SKM-1 treated with dmso at 0.1 percent for 144 hours (cell line): ENCODE results near the gene CAMKK1.
"Not testable (repeated sequence)": the region's sequence is repeated elsewhere in the genome, so short reads cannot be mapped to it uniquely, and the experiment has no call there.

Experiments used
- DNase-seq: peaks from one replicate; lab custom pipeline; 2025; ENCODE audit not compliant: unreplicated experiment; lab: John Stamatoyannopoulos, UW

Gene CAMKK1

DNA sequence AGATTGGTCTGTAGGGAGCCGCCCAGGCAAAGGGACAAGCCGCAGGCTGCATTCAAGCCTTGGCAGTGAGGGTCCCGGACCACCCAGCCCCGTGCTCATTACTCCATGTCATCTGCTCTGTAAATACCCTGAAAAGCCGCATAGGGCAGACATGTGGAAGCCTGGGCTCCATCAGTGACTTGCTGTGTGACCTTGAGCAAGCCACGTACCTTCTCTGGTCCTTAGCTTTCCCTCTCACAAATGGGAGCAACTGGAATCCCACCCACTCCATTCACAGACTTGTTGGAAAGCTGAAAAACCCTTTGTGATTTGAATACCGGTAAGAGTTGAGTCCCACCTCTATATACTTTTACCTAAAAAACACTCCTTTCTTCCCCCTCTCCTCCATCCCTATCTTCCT lies 11.9 kb downstream of the CAMKK1 start:
- DNase-seq, result no peak

DNA sequence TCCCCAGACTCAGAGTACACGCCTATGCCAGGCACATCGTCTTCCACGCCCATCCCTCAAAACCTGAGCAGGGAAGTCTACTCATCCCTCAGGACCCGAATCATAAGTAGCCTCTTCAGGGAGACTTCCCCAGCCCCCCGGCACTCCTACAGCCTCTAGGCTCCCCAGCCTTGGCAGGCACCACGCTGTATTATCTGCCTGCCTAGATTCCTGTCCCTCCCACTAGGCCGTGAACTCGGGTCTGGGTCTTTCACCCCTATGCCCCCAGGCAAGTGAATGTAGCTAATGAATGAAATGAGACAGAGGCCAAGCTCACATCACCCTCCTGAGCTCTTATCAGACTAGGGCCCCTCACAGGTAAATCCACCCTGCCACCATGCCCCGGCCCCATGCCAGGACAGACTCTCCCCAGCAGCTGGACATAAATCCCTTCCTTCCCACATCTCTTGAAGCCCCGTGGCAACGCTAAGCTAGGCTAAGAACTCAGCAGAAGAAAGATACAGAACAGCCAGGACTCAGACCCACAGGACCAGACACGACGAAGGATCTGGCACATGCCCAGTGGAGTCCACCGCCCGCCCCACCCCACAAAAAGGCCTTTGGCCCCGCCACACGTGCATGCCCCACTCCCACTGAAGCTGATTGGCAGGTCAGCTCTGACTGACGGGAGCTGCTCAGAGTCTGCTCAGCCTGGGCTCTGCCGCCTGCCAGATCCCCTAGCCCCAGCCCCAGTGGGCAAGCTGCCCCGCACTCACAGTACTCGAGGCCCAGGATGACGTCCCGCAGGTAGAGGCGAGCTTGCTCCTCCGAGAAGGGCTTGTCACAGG lies 13.0 kb downstream of the CAMKK1 start:
- DNase-seq, result no peak

DNA sequence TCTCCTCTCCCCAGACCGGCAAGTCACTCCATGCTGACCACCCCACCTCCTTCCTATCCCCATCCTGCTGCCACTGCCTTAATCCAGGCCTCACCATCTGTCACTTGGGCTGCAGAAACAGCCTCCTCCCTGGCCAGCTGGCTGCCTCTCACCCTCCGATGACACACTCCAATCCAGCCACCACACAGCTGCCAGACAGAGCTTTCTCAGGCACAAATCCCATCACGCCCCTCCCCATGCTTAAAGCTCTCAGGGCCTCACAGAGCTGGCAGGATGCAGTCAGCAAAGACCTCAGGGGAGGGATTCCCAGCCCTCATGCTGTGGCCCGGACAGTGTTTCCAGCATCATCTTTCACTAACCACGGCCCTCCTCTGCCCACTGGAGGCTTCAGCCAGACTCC lies 13.7 kb downstream of the CAMKK1 start:
- DNase-seq, result no peak

DNA sequence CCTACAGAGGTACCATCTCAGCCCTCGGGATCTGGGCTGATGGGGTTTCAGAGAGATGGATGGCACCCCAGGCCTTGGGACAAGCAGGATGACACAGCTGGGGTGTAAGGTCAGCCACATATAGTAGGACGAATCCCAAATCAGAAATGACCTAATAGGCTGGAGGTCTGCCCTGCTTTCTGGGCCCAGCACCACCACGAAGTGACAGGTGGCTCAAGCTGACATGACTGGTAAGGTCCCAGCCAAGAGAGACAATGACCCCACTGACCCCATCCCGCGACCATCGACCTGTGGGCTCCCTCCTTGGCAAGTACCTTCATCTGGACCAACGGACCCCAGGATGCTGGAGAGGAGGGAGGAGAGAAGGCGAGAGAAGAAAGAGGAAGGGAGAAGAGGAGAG lies 15.6 kb downstream of the CAMKK1 start:
- no peak for DNase-seq

DNA sequence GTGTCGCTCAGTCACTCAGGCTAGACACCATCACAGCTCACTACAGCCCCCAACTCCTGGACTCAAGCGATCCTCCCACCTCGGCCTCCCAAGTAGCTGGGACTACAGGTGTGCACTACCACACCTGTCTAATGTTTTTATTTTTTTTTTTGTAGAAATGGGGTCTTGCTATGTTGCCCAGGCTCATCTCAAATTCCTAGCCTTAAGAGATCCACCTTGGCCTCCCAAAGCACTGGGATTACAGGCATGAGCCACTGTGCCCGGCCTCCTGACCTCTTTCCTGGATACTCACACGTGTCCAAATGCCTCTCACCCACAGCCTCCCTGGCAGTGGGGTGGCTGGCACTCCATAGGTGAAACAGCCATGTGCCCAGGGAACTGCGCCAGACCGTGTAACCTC lies 17.5 kb downstream of the CAMKK1 start:
- no peak for DNase-seq

DNA sequence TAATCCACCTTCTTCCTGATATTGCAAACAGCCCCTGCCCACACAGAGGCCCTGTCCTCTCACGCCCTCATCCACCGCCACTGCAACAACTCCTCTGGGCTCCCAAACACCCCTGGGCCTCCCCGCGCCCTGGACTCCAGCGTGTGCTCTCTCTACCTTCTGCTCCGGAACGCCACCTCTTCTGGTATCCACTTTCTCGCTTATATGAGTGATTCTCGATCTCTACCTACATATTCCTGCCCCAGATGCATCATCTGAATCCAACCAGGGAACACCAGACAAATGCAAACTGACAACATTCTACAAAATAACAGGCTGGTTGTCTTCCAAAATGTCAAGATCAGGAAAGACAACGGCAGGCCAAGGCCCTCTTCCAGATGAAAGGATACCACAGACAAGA lies 19.0 kb downstream of the CAMKK1 start:
- no peak for DNase-seq

DNA sequence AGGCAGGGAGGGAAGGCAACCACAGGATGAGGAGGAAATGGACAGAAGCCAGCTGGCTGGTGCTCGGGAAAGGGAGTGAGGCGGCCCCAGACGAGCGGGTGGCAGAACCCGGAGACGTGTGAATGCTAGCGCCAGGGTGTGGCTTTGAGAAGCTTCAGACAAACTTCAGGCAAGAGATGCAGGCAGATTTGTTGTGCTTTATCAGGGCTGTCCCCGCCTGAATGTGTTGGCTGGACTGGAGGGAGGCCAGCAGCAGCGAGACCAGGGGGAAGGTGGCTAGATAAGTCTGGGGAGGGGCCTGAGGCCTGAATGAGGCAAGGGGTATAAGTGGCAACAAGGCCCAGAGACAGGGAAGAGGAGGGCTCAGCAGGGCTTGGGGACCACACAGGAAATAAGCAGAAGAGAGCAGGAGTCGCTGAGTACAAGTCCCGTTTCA lies 22.0 kb downstream of the CAMKK1 start:
- no peak for DNase-seq

DNA sequence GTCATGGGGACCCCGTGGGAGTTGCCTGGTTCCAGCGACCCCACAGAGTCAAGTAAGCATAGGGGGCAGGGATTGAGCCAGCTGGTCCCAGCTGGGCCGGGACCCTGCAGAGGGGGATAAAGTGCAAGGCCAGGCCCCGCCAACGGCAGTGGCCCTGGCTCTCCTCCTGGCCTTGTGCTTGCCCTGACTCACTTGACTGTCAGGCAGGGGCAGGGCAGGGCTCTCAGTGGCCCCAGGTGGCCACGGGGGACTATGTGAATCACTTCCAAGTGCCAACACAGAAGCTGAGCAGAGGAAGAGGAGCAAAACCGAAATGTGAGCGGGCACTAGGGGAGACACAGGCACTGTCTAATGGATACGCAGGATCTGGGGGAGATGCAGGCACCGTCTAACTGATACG lies 25.2 kb downstream of the CAMKK1 start:
- no peak for DNase-seq

DNA sequence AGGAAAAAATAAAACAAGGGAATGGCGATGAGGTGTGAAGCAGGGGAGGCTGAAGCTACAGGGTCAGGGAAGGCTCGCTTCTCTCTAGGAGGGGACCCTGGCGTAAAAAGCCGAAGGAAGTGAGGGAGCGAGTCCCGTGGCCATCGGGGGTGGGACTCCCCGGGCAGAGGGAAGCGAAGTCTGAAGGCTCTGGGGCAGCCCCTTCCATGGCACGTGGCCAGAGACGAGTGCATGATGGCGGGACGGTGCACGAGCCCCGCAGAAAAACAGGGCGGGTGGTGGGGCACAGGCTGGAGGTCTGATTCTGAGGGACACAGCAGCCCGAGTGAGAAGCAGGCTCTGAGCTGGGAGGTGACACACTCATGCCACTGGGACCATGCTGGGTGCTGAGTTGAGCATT lies 25.7 kb downstream of the CAMKK1 start:
- no peak for DNase-seq

DNA sequence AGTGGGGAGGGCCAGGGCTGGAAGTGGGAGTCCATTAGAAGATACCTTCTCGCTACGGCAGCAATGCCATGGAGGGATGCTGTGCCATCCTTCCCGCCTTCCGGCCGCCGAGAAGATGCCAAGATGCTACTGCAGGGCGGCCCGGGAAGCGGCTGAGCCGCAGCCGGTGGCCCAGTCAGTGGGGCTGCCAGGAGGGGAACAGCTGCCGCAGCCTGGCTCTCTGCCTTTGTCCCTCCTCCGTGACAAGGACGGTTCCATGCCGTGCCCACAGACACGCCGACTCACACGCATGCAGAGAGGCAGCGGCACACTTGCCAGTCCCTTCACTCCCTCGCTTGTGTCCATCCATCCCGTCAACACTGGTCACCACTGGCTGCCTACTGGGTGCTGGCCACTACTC lies 26.6 kb downstream of the CAMKK1 start:
- no peak for DNase-seq

DNA sequence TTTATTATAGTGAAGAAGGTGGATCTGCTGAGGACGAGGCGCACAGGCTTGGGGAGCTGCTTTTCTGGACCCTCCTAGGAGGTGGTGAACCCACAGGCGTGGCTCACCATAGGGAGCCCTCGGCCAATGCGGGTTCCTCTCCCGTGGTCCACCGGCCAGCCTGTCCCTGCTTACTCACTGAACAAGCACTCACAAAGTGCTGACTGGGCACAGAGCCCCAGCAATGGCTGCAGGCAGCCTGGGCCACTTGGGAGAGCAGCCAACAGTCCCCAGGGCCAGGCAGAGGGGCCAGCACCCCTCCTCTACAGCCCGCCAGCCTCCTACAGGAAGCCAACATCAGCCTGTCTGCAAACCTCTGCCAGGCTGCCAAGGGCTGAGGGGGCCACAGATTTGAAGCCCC lies 27.7 kb downstream of the CAMKK1 start:
- no peak for DNase-seq

DNA sequence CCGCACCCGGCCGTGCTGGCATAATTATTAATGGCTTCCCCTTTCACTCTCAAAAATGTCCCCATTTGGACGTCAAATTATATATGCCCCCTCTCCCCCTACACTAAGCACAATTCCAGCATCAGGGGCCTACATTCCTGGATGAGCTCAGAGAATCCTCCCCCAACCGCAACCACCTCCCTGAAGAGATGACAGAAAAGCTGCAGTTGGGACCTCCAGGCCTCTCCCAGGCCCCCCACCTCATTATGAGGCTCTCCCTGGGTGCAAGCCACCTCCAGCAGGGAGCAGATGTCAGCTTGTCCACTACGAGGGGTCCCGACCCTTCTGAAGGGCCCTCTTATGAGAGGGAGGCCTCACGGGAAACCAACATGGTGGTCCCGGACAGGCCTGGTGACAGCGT lies 28.3 kb downstream of the CAMKK1 start:
- no peak for DNase-seq

DNA sequence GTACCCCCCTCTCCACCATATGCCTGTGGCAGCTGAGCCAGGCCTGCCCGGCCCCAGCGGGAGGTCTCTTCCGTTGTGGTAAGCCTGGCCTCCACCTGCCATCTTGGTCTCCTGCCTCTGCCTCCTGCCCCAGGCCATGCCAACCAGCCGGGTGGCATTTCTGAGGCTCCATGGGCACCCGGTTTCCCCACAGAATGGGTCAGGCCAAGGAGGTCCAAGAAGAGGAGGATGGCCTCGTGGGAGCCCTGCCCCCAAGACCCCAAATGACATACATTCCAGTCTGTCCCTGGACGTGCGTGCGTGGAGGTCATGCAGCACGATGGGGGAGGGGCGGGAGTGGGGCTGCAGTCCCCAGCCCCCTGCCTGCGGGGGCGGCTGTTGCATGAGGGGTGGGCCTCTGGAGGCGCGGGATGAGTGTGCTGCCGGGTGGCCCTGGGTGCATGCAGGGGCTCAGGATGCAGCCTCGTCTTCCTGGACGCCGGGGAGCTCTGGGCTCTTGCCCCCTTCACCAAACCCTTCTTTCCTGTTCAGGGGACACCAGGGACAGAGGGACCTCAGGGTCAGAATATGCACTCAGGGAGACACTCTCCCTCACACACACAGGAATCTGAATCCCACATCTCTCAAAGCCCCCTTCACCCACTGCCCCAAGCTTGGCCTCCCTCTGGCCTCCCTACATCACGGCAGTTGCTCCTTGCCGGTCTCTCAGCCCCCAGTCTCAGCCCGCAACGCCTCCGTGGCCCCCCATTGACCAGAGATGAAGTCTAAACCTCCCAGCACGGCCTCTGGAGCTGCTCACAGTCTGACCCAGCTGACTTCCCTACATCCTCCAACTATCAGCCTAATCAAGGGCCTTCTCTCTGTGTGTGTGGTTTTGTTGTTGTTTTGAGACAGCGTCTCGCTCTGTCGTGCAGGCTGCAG lies 30.8 kb downstream of the CAMKK1 start:
- no peak for DNase-seq

DNA sequence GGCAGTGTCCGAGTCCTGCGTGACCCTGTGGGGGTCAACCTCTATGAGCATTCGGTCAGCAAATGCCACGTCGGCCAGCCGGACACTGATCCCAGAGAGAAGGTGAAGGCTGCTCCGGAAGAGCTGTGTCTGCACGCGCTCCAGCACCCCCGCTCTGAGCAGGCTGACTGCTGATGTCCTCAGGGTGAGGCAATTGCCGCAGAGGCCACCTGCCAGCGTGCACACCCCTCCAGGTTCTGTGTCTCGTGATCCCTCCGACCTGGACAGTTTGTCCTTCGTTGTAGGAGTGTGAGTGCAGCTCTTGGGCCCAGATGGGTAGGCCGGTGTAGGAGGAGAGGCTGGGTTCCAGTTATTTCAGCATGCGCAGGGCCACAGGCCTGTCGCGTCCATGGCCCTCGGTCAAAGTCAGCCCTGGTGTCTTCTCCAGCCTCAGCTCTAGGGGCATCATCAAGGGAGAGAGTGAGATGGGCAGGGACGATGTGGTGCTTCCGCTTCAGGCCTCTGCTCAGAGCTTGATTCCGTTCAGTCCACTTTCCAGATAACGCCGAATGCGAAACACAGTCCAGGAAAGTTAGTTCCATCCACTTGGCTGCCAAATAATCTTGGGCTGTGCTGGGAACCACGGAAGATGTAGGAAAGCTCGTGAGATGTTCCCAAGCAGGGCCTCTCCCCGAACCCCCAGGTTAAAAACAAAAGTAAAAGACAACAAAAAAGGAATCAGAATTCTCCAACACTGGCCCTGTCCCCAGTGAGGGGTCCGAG lies 31.7 kb downstream of the CAMKK1 start:
- DNase-seq, result no peak

DNA sequence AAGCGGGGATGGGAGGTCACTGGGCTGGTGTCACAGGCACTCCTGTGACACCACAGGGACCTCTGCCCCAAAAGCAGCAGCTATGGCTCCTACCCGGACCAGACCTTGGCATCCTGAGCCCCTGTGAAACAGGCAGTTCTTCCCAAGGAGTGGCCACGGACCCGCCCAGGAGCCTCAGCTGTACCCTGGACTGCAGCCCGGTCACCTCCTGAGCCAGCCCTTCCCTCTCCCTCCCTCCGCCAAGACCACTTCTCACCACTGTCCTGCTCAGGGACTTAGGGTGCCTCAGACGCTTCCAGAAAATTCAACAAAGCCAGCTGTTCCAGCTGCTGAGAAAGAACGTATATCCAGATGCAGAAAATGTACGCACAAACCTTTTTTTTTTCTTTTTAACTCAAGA lies 32.9 kb downstream of the CAMKK1 start:
- DNase-seq, result no peak

DNA sequence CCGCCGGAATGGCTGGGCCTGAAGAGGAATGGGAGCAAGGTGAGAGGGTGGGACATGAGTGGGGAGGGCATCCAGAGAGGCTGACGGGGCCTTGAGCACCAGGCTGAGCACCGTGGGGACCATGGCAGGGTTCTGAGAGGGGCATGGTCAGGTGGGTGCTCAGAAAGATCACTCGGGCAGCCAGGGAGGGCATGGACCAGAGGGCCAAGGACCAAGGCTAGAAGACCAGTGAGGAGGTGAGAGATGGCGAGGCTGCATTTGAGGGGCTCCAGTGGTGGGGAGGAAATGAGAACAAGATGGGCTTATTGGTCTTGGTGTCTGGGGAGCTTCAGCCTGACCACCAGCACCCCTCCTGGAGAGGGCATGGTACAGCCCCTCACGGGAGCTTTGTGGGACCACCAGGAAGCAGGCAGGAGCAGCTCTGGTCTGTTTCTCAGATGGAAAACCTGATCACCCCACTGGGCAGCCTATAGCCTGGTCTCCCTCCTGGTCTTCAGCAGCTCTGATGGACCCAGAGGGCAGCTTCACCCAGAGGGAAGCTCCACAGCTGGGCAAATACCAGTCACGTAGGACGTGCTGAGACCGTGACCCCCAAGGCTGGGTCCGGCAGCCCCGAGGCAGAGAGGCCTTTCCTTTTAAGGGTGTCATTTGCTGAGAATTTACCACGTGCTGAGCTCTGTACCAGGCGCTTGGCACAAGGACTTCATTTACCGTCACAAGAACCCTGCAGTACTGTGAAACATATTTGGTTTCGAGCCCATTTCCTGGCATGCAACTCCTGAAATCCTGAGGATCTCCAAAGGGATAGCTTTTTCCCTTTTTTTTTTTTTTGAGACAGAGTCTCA lies 35.4 kb downstream of the CAMKK1 start:
- no peak for DNase-seq

DNA sequence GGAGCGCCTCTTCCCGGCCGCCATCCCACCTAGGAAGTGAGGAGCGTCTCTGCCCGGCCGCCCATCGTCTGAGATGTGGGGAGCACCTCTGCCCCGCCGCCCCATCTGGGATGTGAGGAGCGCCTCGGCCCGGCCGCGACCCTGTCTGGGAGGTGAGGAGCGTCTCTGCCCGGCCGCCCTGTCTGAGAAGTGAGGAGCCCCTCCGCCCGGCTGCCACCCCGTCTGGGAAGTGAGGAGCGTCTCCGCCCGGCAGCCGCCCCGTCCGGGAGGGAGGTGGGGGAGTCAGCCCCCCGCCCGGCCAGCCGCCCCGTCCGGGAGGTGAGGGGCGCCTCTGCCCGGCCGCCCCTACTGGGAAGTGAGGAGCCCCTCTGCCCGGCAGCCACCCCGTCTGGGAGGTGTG lies 38.6 kb downstream of the CAMKK1 start:
- DNase-seq, result not testable (repeated sequence)

DNA sequence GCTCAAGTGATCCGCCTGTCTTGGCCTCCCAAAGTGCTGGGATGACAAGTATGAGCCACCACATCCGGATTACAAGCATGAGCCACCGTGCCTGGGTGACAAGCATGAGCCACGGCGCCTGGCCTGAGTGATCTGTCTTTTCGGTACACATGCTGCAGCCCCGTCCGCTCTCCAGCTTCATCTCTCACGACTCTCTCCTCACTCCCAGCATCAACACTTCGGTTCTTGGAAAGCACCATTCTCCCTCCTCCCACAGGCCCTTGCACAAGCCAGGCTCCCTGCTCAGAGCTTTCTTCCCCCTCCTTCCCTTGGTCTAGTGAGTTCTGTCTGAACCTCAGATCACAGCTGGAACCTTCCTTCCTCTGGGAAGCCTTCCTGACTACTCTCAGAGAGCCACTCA lies 40.3 kb downstream of the CAMKK1 start:
- no peak for DNase-seq

DNA sequence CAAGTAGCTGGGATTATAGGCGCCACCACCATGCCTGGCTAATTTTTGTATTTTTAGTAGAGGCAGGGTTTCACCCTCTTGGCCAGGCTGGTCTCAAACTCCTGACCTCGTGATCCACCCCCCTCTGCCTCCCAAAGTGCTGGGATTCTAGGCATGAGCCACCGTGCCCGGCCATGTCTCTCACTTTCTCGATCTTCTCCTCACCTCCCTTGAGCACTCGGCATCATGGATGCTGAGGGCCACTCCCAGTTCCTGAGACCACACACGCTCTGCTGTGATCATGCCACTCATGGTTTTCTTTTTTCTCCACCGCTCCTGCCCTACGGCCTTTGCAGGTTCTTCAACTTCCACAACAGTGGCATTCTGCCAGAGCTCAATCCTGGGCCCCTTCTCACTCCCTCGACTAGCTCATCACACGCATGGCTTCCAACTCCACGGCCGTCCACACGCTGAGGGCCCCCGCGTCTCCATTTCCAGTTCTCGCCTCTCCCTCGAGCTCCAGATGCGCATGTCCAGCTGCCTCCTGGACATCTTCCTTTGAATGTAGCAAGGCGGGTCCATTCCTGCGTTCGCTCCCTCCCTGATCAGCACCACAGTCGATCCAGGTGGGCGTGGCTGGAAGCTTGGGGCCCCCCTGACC lies 41.3 kb downstream of the CAMKK1 start:
- DNase-seq, result no peak

DNA sequence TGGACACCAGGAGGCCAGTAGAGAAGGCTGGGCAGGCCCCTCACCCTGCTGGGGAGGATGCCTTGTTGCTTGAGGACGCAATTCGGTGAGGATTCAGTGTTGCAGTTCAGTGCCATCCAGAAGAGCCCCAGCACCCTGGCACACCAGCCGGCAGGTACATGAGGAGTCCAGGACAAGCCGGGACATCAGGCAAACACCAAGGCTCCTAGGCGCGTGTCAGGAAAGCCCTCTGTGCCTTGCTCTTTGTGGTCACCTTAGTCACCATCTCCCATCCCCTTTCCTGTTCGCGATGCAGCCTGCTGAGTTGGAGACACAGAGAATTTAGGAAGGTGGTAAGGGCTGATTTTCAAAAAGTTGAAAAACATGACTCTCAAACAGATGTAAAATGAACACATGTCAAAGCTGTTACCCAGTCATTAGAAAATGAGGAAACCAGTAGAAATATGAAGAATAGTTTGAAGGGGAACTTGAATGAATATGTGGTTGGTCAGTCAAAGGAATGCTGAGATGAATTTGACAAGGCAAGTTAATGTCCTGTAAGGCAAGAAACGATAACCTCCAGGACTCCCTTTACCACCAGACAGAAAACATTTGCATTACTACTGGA lies 44.5 kb downstream of the CAMKK1 start:
- DNase-seq, result no peak
